ENCODE measurements around the gene PEX11G. TPM values are rescaled to one million over a fixed set of nuclear protein-coding genes. Genes with fewer than 3 reads are reported as not detected.
"Not testable (repeated sequence)": the region's sequence is repeated elsewhere in the genome, so short reads cannot be mapped to it uniquely, and the experiment has no call there.

The PEX11G gene
- total and polyA plus RNA-seq, 2 experiments from 2014 or later: 4.0 to 6.2 TPM

- no peaks in the 10 kb centered on the region for H3K4me1 ChIP-seq (ENCODE audit: insufficient read depth)
- no peak overlapping the region for H3K27ac ChIP-seq
- no peaks in the 10 kb centered on the region for H3K36me3 ChIP-seq (ENCODE audit: low read depth)
- no peak overlapping the region for H2AFZ ChIP-seq
- H3K4me2 ChIP-seq (ENCODE audit: unreplicated experiment): no peak overlapping the region
- in situ Hi-C loops (cut with MboI): no loop called here
- TF ChIP-seq EZH2 (IDR thresholded peaks at IDR 0.05; ENCODE audit: insufficient read depth, poor library complexity, severe bottlenecking): no peak
- no peak for TF ChIP-seq EZH2phosphoT487 (IDR thresholded peaks at IDR 0.05; ENCODE audit: insufficient read depth, low read depth)
- H3K27me3 ChIP-seq (replicated peaks; ENCODE audit: insufficient read depth): no peaks in the 10 kb centered on the region
- no peaks in the 10 kb centered on the region for H3K9me3 ChIP-seq (ENCODE audit: low read depth)
- no peaks in the 10 kb centered on the region for H3K79me2 ChIP-seq (ENCODE audit: insufficient read depth)
- no peaks in the 10 kb centered on the region; the same call in 1 of the 2 replicates for H4K20me1 ChIP-seq (ENCODE audit: insufficient read depth)
- no peak overlapping the region for H3K9ac ChIP-seq
- H3F3A ChIP-seq (ENCODE audit: insufficient read depth): no peaks in the 10 kb centered on the region
- no peak for DNase-seq
- WGBS, 2 experiments (ENCODE audit: low coverage in 1 of 2, low lambda C conversion rate in 2 of 2, missing lambda C conversion rate in 2 of 2): 97 to 100% methylated on average over 3 of the region's 3 CpGs
- H3K4me3 ChIP-seq: no peak overlapping the region
- no peaks in the 10 kb centered on the region for H3K9me2 ChIP-seq (ENCODE audit: insufficient read depth)
Measured at GRCh38 chr19:7435586-7435985, 53.2 kb downstream of the PEX11G start.

GRCh38 chr19:7434391-7434790, 54.4 kb downstream of the PEX11G start:
- Histone ChIP-seq H3K27ac (no peak overlapping the region), H2AFZ (no peak overlapping the region), H3F3A (ENCODE audit: insufficient read depth) (no peaks in the 10 kb centered on the region), H3K4me1 (ENCODE audit: insufficient read depth) (no peaks in the 10 kb centered on the region), H3K9me3 (ENCODE audit: low read depth) (no peaks in the 10 kb centered on the region), H4K20me1 (ENCODE audit: insufficient read depth) (no peaks in the 10 kb centered on the region; the same call in 1 of the 2 replicates), H3K4me3 (no peak overlapping the region), H3K9me2 (ENCODE audit: insufficient read depth) (no peaks in the 10 kb centered on the region), H3K9ac (no peak overlapping the region), H3K79me2 (ENCODE audit: insufficient read depth) (no peaks in the 10 kb centered on the region; the same call in 1 of the 2 replicates), H3K36me3 (ENCODE audit: low read depth) (no peaks in the 10 kb centered on the region), H3K4me2 (ENCODE audit: unreplicated experiment) (no peak overlapping the region), H3K27me3 (replicated peaks; ENCODE audit: insufficient read depth) (no peaks in the 10 kb centered on the region)
- WGBS, 2 experiments (ENCODE audit: low coverage in 1 of 2, low lambda C conversion rate in 2 of 2, missing lambda C conversion rate in 2 of 2): 81 to 85% methylated on average over 10 of the region's 10 CpGs
- TF ChIP-seq EZH2phosphoT487 (IDR thresholded peaks at IDR 0.05; ENCODE audit: insufficient read depth, low read depth) (no peak), EZH2 (IDR thresholded peaks at IDR 0.05; ENCODE audit: insufficient read depth, poor library complexity, severe bottlenecking) (no peak)
- DNase-seq: no peak
- in situ Hi-C loops (cut with MboI): no loop called here

GRCh38 chr19:7433456-7433855, 55.4 kb downstream of the PEX11G start:
- not testable (repeated sequence) for H3K4me1 ChIP-seq (ENCODE audit: insufficient read depth)

GRCh38 chr19:7429638-7430282, 59.1 kb downstream of the PEX11G start:
- H3K9me3 ChIP-seq (ENCODE audit: low read depth): no peaks in the 10 kb centered on the region
- in situ Hi-C loops (cut with MboI): no loop called here
- no peaks in the 10 kb centered on the region for H3K4me1 ChIP-seq (ENCODE audit: insufficient read depth)
- H2AFZ ChIP-seq: no peak overlapping the region
- TF ChIP-seq EZH2 (IDR thresholded peaks at IDR 0.05; ENCODE audit: insufficient read depth, poor library complexity, severe bottlenecking) (no peak), EZH2phosphoT487 (IDR thresholded peaks at IDR 0.05; ENCODE audit: insufficient read depth, low read depth) (no peak)
- 86 to 88% methylated on average over 8 of the region's 8 CpGs for WGBS, 2 experiments (ENCODE audit: low coverage in 1 of 2, low lambda C conversion rate in 2 of 2, missing lambda C conversion rate in 2 of 2)
- no peak overlapping the region for H3K9ac ChIP-seq
- no peaks in the 10 kb centered on the region; the same call in 1 of the 2 replicates for H3K79me2 ChIP-seq (ENCODE audit: insufficient read depth)
- no peak overlapping the region for H3K4me3 ChIP-seq
- no peaks in the 10 kb centered on the region for H4K20me1 ChIP-seq (ENCODE audit: insufficient read depth)
- H3K4me2 ChIP-seq (ENCODE audit: unreplicated experiment): no peak overlapping the region
- H3K27ac ChIP-seq: no peak overlapping the region
- DNase-seq: no peak
- H3K36me3 ChIP-seq (ENCODE audit: low read depth): no peaks in the 10 kb centered on the region
- H3K9me2 ChIP-seq (ENCODE audit: insufficient read depth): no peaks in the 10 kb centered on the region
- H3F3A ChIP-seq (ENCODE audit: insufficient read depth): no peaks in the 10 kb centered on the region
- H3K27me3 ChIP-seq (replicated peaks; ENCODE audit: insufficient read depth): no peaks in the 10 kb centered on the region

More at GRCh38 chr19:7433456-7433855, 55.4 kb downstream of the PEX11G start:
- H3K27ac ChIP-seq; H3K4me2 ChIP-seq (ENCODE audit: unreplicated experiment); H3K36me3 ChIP-seq (ENCODE audit: low read depth); in situ Hi-C loops (cut with MboI); H4K20me1 ChIP-seq (ENCODE audit: insufficient read depth); H3K4me3 ChIP-seq; H2AFZ ChIP-seq; H3K9me3 ChIP-seq (ENCODE audit: low read depth); H3K27me3 ChIP-seq (replicated peaks; ENCODE audit: insufficient read depth); H3F3A ChIP-seq (ENCODE audit: insufficient read depth); H3K79me2 ChIP-seq (ENCODE audit: insufficient read depth); H3K9me2 ChIP-seq (ENCODE audit: insufficient read depth); H3K9ac ChIP-seq: not testable (repeated sequence)
- DNase-seq: peak; percentile 17
- 75 to 78% methylated on average over 7 of the region's 7 CpGs for WGBS, 2 experiments (ENCODE audit: low coverage in 1 of 2, low lambda C conversion rate in 2 of 2, missing lambda C conversion rate in 2 of 2)
